HCT116 (cell line): Measurements from ENCODE around the gene ARHGEF19.

Experiments used
- CTCF ChIP-seq, 3 experiments: fragments of 200-600 bp in 1 of 3; sonication (generic) in 1 of 3; IDR thresholded peaks in 2 of 3; conservative IDR thresholded peaks in 1 of 3; 2 replicates each; pipeline ENCODE4 v1.5.1; 2012 to 2017; ENCODE audit warnings: low read depth in 2 of 3, low read length in 2 of 3, antibody characterized with exemption in 1 of 3, borderline replicate concordance in 1 of 3, control low read depth in 1 of 3, mild to moderate bottlenecking in 1 of 3, mixed read lengths in 1 of 3, mixed run types in 1 of 3, moderate library complexity in 1 of 3; ENCODE audit not compliant: insufficient read depth in 1 of 3
- EZH2phosphoT487 ChIP-seq: fragments of 200-600 bp; IDR thresholded peaks from 2 replicates; pipeline ENCODE4 v1.6.1; 2018; ENCODE audit warnings: antibody characterized with exemption, borderline replicate concordance
- JUND ChIP-seq: IDR thresholded peaks from 2 replicates; pipeline ENCODE4 v1.6.1; 2012
- POLR2A ChIP-seq: IDR thresholded peaks from 2 replicates; pipeline ENCODE4 v1.7.0; 2011; ENCODE audit warnings: borderline replicate concordance; ENCODE audit not compliant: insufficient read depth, insufficient read length; ENCODE audit errors: extremely low read depth
- POLR2AphosphoS5 ChIP-seq: IDR thresholded peaks from 2 replicates; pipeline ENCODE4 v1.6.1; 2011; ENCODE audit warnings: mild to moderate bottlenecking, low read depth, low read length, moderate library complexity
- RAD21 ChIP-seq: IDR thresholded peaks from 2 replicates; pipeline ENCODE4 v1.6.1; 2012; ENCODE audit warnings: low read depth, mild to moderate bottlenecking
- SRF ChIP-seq: IDR thresholded peaks from 2 replicates; pipeline ENCODE4 v1.6.1; 2012; ENCODE audit warnings: low read depth
- ZNF274 ChIP-seq: fragments of 200-500 bp; sonication (Bioruptor generic); IDR thresholded peaks from 2 replicates; pipeline ENCODE4 v1.6.1; 2014; ENCODE audit warnings: mild to moderate bottlenecking, low read depth, low read length, inconsistent platforms

GRCh38 chr1:16153096-16153998, 59.1 kb downstream of the ARHGEF19 start:
- TF ChIP-seq EZH2phosphoT487: no peak
- TF ChIP-seq POLR2AphosphoS5: no peak
- TF ChIP-seq CTCF (IDR thresholded peaks at IDR 0.05 in 2 of 3, conservative IDR thresholded peaks at IDR 0.05 in 1 of 3; ENCODE audit: borderline replicate concordance in 1 of 3, insufficient read depth in 1 of 3, low read depth in 2 of 3, low read length in 2 of 3): no peak
- no peak for TF ChIP-seq SRF
- TF ChIP-seq ZNF274: no peak
- no peak for TF ChIP-seq POLR2A
- TF ChIP-seq RAD21: no peak
- no peak for TF ChIP-seq JUND
